ENCODE data around the gene BOD1. TPM values are rescaled to one million over a fixed set of nuclear protein-coding genes. Genes with fewer than 3 reads are reported as not detected.
A peak's percentile ranks its signal among the peaks of the same experiment; 100 is the strongest.

Gene BOD1
- total and polyA plus RNA-seq, 10 of the 15 experiments (the other 5 are each of a cell fraction or from before 2014, with no cell fraction given), result 14.1 to 35.8 (median 29.6) TPM

DNA sequence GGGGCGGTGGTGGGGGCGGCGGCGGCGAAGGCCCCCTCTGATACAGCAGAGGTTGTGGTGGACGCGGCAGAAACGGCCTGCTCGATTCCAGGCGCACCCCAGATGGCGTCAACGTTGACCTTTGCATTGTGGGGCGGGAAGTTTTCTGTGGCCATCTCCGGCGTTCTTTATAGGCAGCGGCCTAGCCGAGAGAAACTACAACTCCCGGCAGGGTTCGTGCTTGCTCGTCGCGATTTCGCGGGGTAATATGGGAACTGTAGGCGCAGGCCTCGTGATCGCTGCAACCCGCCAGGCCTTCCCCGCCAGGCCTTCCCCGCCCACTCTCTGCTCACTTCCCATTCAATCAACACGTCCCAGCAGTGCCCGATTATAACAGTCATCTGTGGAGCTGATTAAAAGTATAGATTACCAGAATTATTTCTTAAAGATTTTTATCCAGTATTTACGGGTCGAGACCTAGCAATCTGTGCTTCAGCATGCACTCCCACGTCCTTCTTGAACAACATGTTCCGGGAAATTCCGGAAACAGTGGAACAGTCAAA lies at the start of gene BOD1 (continued):
- no peak for TF ChIP-seq POLR2AphosphoS2 (IDR thresholded peaks at IDR 0.05; ENCODE audit: low read depth, low read length)
- TF ChIP-seq MYB (IDR thresholded peaks at IDR 0.05; ENCODE audit: borderline replicate concordance, low read depth, low read length), result no peak
- no peak for TF ChIP-seq TBL1XR1 (IDR thresholded peaks at IDR 0.05; ENCODE audit: low read depth, low read length)
- TF ChIP-seq, protein P1, sequence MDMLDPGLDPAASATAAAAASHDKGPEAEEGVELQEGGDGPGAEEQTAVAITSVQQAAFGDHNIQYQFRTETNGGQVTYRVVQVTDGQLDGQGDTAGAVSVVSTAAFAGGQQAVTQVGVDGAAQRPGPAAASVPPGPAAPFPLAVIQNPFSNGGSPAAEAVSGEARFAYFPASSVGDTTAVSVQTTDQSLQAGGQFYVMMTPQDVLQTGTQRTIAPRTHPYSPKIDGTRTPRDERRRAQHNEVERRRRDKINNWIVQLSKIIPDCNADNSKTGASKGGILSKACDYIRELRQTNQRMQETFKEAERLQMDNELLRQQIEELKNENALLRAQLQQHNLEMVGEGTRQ (IDR thresholded peaks at IDR 0.05; ENCODE audit: borderline replicate concordance, low read depth, low read length), result peak; percentile 40; the same call in 1 of the 2 replicates
- peak; percentile 9; the same call in 1 of the 2 replicates for TF ChIP-seq POLR2AphosphoS5 (IDR thresholded peaks at IDR 0.05; ENCODE audit: low read length)
- TF ChIP-seq, protein P2, sequence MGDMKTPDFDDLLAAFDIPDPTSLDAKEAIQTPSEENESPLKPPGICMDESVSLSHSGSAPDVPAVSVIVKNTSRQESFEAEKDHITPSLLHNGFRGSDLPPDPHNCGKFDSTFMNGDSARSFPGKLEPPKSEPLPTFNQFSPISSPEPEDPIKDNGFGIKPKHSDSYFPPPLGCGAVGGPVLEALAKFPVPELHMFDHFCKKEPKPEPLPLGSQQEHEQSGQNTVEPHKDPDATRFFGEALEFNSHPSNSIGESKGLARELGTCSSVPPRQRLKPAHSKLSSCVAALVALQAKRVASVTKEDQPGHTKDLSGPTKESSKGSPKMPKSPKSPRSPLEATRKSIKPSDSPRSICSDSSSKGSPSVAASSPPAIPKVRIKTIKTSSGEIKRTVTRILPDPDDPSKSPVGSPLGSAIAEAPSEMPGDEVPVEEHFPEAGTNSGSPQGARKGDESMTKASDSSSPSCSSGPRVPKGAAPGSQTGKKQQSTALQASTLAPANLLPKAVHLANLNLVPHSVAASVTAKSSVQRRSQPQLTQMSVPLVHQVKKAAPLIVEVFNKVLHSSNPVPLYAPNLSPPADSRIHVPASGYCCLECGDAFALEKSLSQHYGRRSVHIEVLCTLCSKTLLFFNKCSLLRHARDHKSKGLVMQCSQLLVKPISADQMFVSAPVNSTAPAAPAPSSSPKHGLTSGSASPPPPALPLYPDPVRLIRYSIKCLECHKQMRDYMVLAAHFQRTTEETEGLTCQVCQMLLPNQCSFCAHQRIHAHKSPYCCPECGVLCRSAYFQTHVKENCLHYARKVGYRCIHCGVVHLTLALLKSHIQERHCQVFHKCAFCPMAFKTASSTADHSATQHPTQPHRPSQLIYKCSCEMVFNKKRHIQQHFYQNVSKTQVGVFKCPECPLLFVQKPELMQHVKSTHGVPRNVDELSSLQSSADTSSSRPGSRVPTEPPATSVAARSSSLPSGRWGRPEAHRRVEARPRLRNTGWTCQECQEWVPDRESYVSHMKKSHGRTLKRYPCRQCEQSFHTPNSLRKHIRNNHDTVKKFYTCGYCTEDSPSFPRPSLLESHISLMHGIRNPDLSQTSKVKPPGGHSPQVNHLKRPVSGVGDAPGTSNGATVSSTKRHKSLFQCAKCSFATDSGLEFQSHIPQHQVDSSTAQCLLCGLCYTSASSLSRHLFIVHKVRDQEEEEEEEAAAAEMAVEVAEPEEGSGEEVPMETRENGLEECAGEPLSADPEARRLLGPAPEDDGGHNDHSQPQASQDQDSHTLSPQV (IDR thresholded peaks at IDR 0.05), result no peak
- TF ChIP-seq SUZ12 (IDR thresholded peaks at IDR 0.05; ENCODE audit: unreplicated experiment), result no peak
- TF ChIP-seq, protein P3, sequence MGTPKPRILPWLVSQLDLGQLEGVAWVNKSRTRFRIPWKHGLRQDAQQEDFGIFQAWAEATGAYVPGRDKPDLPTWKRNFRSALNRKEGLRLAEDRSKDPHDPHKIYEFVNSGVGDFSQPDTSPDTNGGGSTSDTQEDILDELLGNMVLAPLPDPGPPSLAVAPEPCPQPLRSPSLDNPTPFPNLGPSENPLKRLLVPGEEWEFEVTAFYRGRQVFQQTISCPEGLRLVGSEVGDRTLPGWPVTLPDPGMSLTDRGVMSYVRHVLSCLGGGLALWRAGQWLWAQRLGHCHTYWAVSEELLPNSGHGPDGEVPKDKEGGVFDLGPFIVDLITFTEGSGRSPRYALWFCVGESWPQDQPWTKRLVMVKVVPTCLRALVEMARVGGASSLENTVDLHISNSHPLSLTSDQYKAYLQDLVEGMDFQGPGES (IDR thresholded peaks at IDR 0.05), result no peak
- TF ChIP-seq, protein P4, sequence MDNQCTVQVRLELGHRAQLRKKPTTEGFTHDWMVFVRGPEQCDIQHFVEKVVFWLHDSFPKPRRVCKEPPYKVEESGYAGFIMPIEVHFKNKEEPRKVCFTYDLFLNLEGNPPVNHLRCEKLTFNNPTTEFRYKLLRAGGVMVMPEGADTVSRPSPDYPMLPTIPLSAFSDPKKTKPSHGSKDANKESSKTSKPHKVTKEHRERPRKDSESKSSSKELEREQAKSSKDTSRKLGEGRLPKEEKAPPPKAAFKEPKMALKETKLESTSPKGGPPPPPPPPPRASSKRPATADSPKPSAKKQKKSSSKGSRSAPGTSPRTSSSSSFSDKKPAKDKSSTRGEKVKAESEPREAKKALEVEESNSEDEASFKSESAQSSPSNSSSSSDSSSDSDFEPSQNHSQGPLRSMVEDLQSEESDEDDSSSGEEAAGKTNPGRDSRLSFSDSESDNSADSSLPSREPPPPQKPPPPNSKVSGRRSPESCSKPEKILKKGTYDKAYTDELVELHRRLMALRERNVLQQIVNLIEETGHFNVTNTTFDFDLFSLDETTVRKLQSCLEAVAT (IDR thresholded peaks at IDR 0.05), result no peak
- peak; percentile 56 for TF ChIP-seq MTA2 (IDR thresholded peaks at IDR 0.05; ENCODE audit: low read depth)
- no peak for TF ChIP-seq CBFB (IDR thresholded peaks at IDR 0.05; ENCODE audit: low read depth)
- TF ChIP-seq NR2F1 (conservative IDR thresholded peaks at IDR 0.05), result peak; percentile 61; the same call in 1 of the 2 replicates
- TF ChIP-seq, protein P5, sequence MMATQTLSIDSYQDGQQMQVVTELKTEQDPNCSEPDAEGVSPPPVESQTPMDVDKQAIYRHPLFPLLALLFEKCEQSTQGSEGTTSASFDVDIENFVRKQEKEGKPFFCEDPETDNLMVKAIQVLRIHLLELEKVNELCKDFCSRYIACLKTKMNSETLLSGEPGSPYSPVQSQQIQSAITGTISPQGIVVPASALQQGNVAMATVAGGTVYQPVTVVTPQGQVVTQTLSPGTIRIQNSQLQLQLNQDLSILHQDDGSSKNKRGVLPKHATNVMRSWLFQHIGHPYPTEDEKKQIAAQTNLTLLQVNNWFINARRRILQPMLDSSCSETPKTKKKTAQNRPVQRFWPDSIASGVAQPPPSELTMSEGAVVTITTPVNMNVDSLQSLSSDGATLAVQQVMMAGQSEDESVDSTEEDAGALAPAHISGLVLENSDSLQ (IDR thresholded peaks at IDR 0.05), result peak; percentile 73
- no peak for TF ChIP-seq KAT2A (conservative IDR thresholded peaks at IDR 0.05; ENCODE audit: control insufficient read depth, low read depth, low read length)
- TF ChIP-seq CBX5 (IDR thresholded peaks at IDR 0.05; ENCODE audit: low read depth), result no peak
- no peak; the same call in 1 of the 2 replicates for TF ChIP-seq FOXK2 (IDR thresholded peaks at IDR 0.05)
- TF ChIP-seq BHLHE40 (IDR thresholded peaks at IDR 0.05; ENCODE audit: borderline replicate concordance in 1 of 2, low read depth in 2 of 2, low read length in 1 of 2), result peak in 1 of 2 experiments; percentile 74
- TF ChIP-seq TAF1 (IDR thresholded peaks at IDR 0.05; ENCODE audit: borderline replicate concordance, low read depth, low read length), result no peak
- no peak for TF ChIP-seq PAX8 (IDR thresholded peaks at IDR 0.05)
- TF ChIP-seq, protein P6, sequence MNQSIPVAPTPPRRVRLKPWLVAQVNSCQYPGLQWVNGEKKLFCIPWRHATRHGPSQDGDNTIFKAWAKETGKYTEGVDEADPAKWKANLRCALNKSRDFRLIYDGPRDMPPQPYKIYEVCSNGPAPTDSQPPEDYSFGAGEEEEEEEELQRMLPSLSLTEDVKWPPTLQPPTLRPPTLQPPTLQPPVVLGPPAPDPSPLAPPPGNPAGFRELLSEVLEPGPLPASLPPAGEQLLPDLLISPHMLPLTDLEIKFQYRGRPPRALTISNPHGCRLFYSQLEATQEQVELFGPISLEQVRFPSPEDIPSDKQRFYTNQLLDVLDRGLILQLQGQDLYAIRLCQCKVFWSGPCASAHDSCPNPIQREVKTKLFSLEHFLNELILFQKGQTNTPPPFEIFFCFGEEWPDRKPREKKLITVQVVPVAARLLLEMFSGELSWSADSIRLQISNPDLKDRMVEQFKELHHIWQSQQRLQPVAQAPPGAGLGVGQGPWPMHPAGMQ (IDR thresholded peaks at IDR 0.05; ENCODE audit: borderline replicate concordance), result no peak
- no peak for TF ChIP-seq BRCA1 (IDR thresholded peaks at IDR 0.05; ENCODE audit: low read depth, low read length)

Measured in GM12878 (cell line).